A549 (cell line): ENCODE results near the gene TNRC6A.
A peak's percentile ranks its signal among the peaks of the same experiment; 100 is the strongest.

Source experiments
- CHD2 ChIP-seq: fragments of 150-350 bp; IDR thresholded peaks from 2 replicates; pipeline ENCODE4 v1.6.1; 2014; ENCODE audit warnings: low read length; ENCODE audit not compliant: partially characterized antibody
- MAX ChIP-seq: IDR thresholded peaks from 2 replicates; pipeline ENCODE4 v1.6.1; 2012
- PBX3 ChIP-seq: IDR thresholded peaks from 2 replicates; pipeline ENCODE4 v1.6.1; 2012
- TF ChIP-seq, protein P1 (sequence below): fragments of >200 bp; sonication (Bioruptor Twin); formaldehyde crosslinking; IDR thresholded peaks from 3 replicates; pipeline ENCODE4 v1.5.1; 2016

DNA sequence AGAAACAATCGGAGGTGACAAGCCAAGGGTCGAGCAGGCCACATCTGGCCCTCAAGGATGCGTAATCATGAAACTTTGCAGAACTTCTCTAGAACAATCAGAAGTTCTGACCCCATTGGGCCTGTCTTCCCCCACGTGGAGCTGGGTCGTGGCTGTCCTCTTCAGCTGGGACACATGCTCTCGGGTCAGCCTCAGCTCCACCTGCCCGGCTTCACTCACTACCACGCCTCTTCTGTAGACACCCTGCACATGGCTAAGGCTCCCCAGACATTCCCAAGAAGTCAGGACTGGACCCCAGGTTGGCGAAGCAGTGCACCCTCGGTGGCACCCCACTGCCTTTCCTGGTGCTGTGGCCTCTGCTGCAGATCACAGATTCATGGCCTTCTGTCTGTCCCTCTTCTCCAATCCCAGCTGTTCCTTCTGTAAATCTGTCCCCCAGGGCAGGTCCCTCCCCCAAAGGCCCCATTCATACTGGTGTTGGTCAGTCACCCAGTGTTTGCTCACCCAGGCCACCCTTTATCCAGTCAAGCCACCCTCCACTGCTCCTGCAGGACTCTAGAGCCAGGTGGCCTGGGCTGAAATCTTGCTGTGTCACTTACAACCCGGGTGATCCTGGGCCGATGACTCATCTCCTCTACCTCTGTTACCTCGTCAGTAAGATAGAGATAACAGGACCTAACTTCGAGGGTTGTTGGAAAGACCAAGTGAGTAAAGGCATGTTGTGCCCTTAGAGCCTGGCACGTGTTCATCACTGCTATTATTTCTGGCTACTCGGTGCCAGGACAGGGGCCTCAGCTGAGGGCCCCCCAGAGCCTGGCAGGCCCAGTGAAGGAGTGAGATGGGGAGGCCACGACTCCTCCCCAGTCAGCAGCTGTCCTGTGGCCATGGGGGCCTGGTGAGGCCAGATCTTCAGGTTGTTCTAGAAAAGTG is 114.9 kb downstream of the TNRC6A start:
- peak; percentile 96 for TF ChIP-seq MAX
- TF ChIP-seq, protein P1, sequence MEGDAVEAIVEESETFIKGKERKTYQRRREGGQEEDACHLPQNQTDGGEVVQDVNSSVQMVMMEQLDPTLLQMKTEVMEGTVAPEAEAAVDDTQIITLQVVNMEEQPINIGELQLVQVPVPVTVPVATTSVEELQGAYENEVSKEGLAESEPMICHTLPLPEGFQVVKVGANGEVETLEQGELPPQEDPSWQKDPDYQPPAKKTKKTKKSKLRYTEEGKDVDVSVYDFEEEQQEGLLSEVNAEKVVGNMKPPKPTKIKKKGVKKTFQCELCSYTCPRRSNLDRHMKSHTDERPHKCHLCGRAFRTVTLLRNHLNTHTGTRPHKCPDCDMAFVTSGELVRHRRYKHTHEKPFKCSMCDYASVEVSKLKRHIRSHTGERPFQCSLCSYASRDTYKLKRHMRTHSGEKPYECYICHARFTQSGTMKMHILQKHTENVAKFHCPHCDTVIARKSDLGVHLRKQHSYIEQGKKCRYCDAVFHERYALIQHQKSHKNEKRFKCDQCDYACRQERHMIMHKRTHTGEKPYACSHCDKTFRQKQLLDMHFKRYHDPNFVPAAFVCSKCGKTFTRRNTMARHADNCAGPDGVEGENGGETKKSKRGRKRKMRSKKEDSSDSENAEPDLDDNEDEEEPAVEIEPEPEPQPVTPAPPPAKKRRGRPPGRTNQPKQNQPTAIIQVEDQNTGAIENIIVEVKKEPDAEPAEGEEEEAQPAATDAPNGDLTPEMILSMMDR: no peak
- 0 out of 2 replicates have a peak, but pooled peaks have one; percentile 38 for TF ChIP-seq PBX3
- TF ChIP-seq CHD2: no peak
